LNCaP clone FGC (cell line): ENCODE results near the gene SCCPDH.

Experiments used
- DNase-seq: peaks from one replicate; pipeline ENCODE4 v3.0.0-alpha.2; 2011; ENCODE audit warnings: low read depth
- H3K4me3 ChIP-seq: 2 replicates; pipeline ENCODE4 v1.5.1; 2011; ENCODE audit warnings: mild to moderate bottlenecking, low read depth, low read length, control low read depth
- TF ChIP-seq, protein P1 (sequence below): IDR thresholded peaks from 2 replicates; pipeline ENCODE4 v1.5.1; 2012; ENCODE audit warnings: mild to moderate bottlenecking; ENCODE audit not compliant: control insufficient read depth, insufficient read depth; ENCODE audit errors: extremely low read depth

SCCPDH gene

DNA sequence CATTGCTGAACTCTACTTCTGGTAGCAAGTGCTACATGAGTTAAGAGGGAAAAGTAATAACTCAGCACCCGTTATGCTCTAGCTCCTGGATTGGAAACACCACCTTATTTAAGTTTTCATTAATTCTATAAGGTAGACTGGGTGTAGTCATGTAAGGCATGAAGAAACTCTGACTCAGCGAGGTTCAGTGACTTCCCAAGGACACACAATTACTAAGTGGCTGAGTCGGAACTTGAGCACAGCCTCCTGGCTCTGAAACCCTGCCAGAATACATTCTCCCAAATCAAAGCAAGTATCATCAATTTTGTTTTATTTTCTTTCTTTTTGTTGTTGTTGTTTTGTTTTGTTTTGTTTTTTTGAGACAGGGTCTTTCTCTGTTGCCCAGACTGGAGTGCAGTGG is 29.1 kb upstream of the SCCPDH start:
- H3K4me3 ChIP-seq: no peak overlapping the region
- DNase-seq: no peak
- TF ChIP-seq, protein P1, sequence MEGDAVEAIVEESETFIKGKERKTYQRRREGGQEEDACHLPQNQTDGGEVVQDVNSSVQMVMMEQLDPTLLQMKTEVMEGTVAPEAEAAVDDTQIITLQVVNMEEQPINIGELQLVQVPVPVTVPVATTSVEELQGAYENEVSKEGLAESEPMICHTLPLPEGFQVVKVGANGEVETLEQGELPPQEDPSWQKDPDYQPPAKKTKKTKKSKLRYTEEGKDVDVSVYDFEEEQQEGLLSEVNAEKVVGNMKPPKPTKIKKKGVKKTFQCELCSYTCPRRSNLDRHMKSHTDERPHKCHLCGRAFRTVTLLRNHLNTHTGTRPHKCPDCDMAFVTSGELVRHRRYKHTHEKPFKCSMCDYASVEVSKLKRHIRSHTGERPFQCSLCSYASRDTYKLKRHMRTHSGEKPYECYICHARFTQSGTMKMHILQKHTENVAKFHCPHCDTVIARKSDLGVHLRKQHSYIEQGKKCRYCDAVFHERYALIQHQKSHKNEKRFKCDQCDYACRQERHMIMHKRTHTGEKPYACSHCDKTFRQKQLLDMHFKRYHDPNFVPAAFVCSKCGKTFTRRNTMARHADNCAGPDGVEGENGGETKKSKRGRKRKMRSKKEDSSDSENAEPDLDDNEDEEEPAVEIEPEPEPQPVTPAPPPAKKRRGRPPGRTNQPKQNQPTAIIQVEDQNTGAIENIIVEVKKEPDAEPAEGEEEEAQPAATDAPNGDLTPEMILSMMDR: no peak

DNA sequence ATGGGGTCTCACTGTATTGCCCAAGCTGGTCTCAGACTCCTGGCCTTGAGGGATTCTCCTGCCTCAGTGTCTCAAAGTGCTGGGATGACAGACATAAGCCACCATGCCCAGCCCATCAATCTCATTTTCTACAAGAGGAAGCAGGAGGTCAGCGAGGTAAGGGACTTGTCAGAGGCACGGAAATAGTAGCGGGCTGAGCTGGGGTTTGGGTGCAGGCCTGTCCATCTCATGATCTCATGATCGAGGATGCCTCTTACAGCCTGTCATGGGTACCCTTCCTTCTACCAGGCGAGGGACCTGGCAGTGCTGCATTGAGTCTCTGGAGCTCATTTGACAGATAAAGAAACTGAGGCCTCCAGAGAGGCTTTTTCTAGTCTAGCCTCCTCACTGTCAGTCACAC is 28.5 kb upstream of the SCCPDH start:
- TF ChIP-seq, protein P1: no peak
- no peak overlapping the region for H3K4me3 ChIP-seq
- DNase-seq: no peak

DNA sequence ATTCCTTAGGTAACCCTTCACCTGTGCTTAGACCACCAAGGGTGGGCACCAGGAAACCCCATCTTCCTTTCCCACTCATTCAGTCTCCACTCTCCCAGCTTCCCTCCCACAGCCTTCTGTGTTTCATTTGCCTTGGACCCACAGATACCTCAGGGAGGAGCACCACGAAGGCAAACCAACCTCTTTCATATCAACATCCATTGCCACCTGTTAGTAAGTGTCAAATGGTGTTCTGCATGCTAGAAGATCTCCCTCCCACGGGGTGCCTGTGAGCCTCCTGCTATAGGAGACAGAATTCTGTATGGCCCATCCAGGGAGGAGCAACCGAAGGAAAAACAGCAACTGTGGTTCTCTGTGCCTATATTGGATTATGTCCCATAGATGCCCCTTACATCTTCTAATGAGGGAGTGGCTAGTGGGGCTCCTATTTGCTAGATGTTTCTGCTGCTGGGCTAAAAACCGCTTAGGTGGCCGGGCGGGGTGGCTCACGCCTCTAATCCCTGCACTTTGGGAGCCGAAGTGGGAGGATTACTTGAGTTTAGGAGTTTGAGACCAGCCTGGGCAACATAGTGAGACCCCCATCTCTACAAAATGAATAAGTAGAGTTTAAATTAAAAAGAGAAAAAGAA is 25.6 kb upstream of the SCCPDH start:
- H3K4me3 ChIP-seq: no peak overlapping the region
- TF ChIP-seq, protein P1: no peak
- DNase-seq: no peak

DNA sequence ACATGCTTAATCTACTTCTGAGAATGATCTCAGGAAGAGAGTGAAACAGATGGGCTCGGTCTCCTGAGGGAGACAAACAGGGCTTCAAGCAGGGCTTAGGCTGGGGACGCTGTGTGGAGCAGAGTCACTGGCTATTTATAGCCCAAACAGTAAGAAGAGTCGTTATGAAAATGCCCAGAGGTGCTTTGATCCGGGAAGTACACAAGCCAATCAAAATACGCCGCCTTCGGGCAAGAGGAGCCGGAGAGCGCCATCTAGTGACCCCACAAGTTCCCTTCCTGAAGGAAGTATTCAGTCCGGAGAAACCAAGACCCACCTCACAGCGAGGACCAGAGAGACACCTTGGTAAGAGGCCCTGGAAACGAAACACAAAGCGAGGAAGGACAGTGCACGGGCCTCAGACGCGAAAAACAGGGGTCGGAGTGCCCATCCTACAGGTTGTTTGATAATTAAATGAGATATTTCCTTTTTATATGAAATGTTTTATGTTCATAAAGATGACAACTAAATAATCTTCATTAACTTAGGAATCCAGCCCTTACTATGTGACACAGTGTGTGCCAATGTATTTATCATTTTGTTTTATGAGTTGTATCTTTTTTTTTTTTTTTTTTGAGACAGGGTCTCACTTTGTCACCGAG is 25.0 kb upstream of the SCCPDH start:
- DNase-seq: peak; percentile 87
- TF ChIP-seq, protein P1: peak; percentile 86
- no peak overlapping the region for H3K4me3 ChIP-seq

DNA sequence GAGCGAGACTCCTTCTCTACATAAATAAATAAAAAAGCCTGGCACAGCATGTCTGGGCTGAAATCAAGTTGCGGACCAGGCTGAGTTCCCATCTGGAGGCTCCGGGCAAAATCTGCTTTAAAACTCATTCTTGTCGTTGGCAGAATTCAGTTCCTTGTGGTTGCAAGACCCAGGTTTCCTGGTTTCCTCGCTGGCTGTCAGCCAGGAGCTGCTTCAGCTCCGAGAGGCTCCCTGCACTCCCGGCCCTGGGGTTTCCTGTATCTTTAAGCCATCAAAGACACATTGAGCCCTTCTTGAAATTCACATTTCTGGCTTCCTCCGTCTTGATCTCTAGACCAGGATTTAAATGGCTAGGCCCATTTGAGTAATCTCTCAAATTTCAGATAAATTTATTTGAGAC is 20.6 kb upstream of the SCCPDH start:
- no peak for DNase-seq
- no peak overlapping the region for H3K4me3 ChIP-seq
- TF ChIP-seq, protein P1: no peak

DNA sequence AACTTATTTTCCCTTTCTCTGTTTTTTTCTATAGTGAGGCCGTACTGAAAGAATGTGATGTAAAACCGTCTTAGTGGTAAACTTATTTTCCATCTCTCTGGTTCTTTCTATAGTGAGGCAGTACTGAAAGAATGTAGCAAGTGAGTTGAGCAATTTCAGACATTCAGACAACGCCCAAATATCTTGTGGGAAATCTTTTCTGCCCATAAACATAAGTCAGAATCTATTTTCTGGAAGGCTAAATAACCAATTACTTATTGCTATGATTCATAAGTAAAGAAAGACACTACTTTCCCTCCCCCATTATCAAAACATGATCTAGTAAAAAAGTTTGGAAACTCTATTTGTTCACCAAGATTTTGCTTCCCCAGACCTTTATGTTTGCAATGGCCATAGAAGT is 18.8 kb upstream of the SCCPDH start:
- no peak for DNase-seq
- TF ChIP-seq, protein P1: no peak
- no peak overlapping the region for H3K4me3 ChIP-seq

DNA sequence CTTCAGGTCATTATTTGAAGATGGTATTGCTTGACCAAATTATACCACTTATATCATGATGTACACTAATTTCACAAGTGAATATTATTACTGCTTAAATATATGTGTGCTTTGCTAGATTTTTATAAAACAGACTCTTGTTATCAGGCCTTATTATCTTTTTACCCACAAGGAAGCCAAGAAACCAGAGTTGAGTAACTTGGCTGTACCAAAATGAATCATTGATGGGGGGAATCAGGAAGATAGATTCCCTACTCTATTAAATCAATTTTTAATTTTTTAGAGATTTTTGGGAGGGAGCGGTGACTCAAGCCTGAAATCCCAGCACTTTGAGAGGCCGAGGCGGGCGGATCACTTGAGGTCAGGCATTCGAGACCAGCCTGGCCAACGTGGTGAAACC is 16.0 kb upstream of the SCCPDH start:
- DNase-seq: no peak
- no peak overlapping the region for H3K4me3 ChIP-seq
- TF ChIP-seq, protein P1: no peak
